MCF 10A (cell line): ENCODE measurements around the gene PPP1R1A. TPM values are rescaled to one million over a fixed set of nuclear protein-coding genes. Genes with fewer than 3 reads are reported as not detected.

Source experiments
- BruUV-seq: library from RNA; stranded (reverse); fragments of 400-500 nt; replicated peaks from 2 replicates; lab custom pipeline; 2021; lab: Mats Ljungman, UMichigan
- CTCF ChIA-PET: fragments of 300-600 bp; sonication (Branson Sonifier 250); formaldehyde crosslinking; extraction: SDS; loops from one replicate; lab custom pipeline; 2021; ENCODE audit warnings: antibody characterized with exemption, inconsistent platforms; lab: Yijun Ruan, JAX
- POLR2A ChIA-PET: fragments of 300-600, 350-650 bp; sonication (Branson Sonifier 250); formaldehyde crosslinking; extraction: SDS; loops from one replicate; lab custom pipeline; 2020; ENCODE audit warnings: antibody characterized with exemption, inconsistent platforms; lab: Yijun Ruan, JAX
- DNase-seq: peaks from one replicate; pipeline ENCODE4 v3.0.0-alpha.2; 2018; ENCODE audit not compliant: unreplicated experiment
- H3K27ac Mint-ChIP-seq: one replicate; pipeline ENCODE4 v1.8.0; 2022; ENCODE audit warnings: mild to moderate bottlenecking, low read depth, mixed read lengths; ENCODE audit not compliant: unreplicated experiment
- H3K27me3 Mint-ChIP-seq: one replicate; pipeline ENCODE4 v1.8.0; 2022; ENCODE audit warnings: mixed read lengths; ENCODE audit not compliant: insufficient read depth, unreplicated experiment
- H3K36me3 Mint-ChIP-seq: one replicate; pipeline ENCODE4 v1.8.0; 2022; ENCODE audit warnings: mild to moderate bottlenecking, moderate library complexity, mixed read lengths; ENCODE audit not compliant: insufficient read depth, unreplicated experiment
- H3K4me1 Mint-ChIP-seq: one replicate; pipeline ENCODE4 v1.8.0; 2022; ENCODE audit warnings: mixed read lengths; ENCODE audit not compliant: insufficient read depth, unreplicated experiment
- H3K4me3 Mint-ChIP-seq: one replicate; pipeline ENCODE4 v1.8.0; 2022; ENCODE audit warnings: mild to moderate bottlenecking, moderate library complexity, mixed read lengths; ENCODE audit not compliant: unreplicated experiment
- H3K9me3 Mint-ChIP-seq: one replicate; pipeline ENCODE4 v1.8.0; 2022; ENCODE audit warnings: mixed read lengths; ENCODE audit not compliant: unreplicated experiment
- CTCF ChIP-seq: fragments of 200-600 bp; IDR thresholded peaks from one replicate; pipeline ENCODE4 v1.8.0; 2022; ENCODE audit warnings: antibody characterized with exemption, mild to moderate bottlenecking; ENCODE audit not compliant: unreplicated experiment
- intact Hi-C: fragments of 100-400 bp; cut with micrococcal nuclease; formaldehyde crosslinking; loops from 2 replicates; pipeline ENCODE4 v1.14.1; 2022
- total RNA-seq: library from RNA; stranded (reverse); gene quantifications from 2 replicates; pipeline ENCODE4 v1.2.3, GENCODE V29; 2022

PPP1R1A gene
- total RNA-seq, 1 experiment from 2014 or later = not detected

- peaks cover 4% of the 10 kb centered on the region for H3K36me3 Mint-ChIP-seq
- POLR2A ChIA-PET = interaction anchor here (0.6 kb wide), 1 partner anchor 86 kb away, joined by 3 read pairs; no protein-coding TSS in a partner anchor
- no TSS peak for BruUV-seq
- CTCF ChIA-PET = interaction anchor here (0.6 to 1.1 kb wide), 2 partner anchors 21 to 238 kb away, joined by 3 to 6 read pairs; no protein-coding TSS in a partner anchor
- no peak overlapping the region for H3K4me3 Mint-ChIP-seq
- H3K27me3 Mint-ChIP-seq = peaks cover 85% of the 10 kb centered on the region
- DNase-seq = no peak
- intact Hi-C loops = no loop called here
- H3K27ac Mint-ChIP-seq = no peak overlapping the region
- TF ChIP-seq CTCF = no peak
- H3K9me3 Mint-ChIP-seq = no peaks in the 10 kb centered on the region
- peaks cover 5% of the 10 kb centered on the region for H3K4me1 Mint-ChIP-seq
Measured at GRCh38 chr12:54616933-54617680, 28.6 kb upstream of the PPP1R1A start.

GRCh38 chr12:54612225-54612750, 23.8 kb upstream of the PPP1R1A start:
- peaks cover 55% of the 10 kb centered on the region for H3K27me3 Mint-ChIP-seq
- no peak for TF ChIP-seq CTCF
- H3K27ac Mint-ChIP-seq = no peak overlapping the region
- intact Hi-C loops = no loop called here
- ChIA-PET CTCF (interaction anchor here (0.6 to 1.6 kb wide), 5 partner anchors 9 to 346 kb away, joined by 3 to 5 read pairs (median 3); no protein-coding TSS in a partner anchor), POLR2A (no interaction called here)
- H3K4me3 Mint-ChIP-seq = no peak overlapping the region
- BruUV-seq = no TSS peak
- peaks cover 5% of the 10 kb centered on the region for H3K4me1 Mint-ChIP-seq
- H3K36me3 Mint-ChIP-seq = peaks cover 4% of the 10 kb centered on the region
- H3K9me3 Mint-ChIP-seq = no peaks in the 10 kb centered on the region
- no peak for DNase-seq

- ChIA-PET POLR2A (no interaction called here), CTCF (interaction anchor here (1.6 kb wide), 1 partner anchor 8 kb away, joined by 5 read pairs; no protein-coding TSS in a partner anchor)
- H3K36me3 Mint-ChIP-seq = peaks cover 4% of the 10 kb centered on the region
- intact Hi-C loops = no loop called here
- H3K27ac Mint-ChIP-seq = no peak overlapping the region
- DNase-seq = peak; percentile 68
- peaks cover 3% of the 10 kb centered on the region for H3K4me1 Mint-ChIP-seq
- no peak overlapping the region for H3K4me3 Mint-ChIP-seq
- H3K9me3 Mint-ChIP-seq = no peaks in the 10 kb centered on the region
- peaks cover 55% of the 10 kb centered on the region for H3K27me3 Mint-ChIP-seq
- TF ChIP-seq CTCF = no peak
- no TSS peak for BruUV-seq
Measured at GRCh38 chr12:54611715-54612149, 23.3 kb upstream of the PPP1R1A start.

GRCh38 chr12:54608769-54609168, 20.3 kb upstream of the PPP1R1A start:
- no peak for TF ChIP-seq CTCF
- ChIA-PET POLR2A (interaction anchor here (0.7 to 1.2 kb wide), 3 partner anchors 10 to 65 kb away, joined by 3 to 4 read pairs (median 3); no protein-coding TSS in a partner anchor), CTCF (interaction anchor here (0.9 to 14.1 kb wide), 4 partner anchors 12 to 48 kb away, joined by 3 to 229 read pairs (median 22); no protein-coding TSS in a partner anchor)
- Mint-ChIP-seq H3K36me3 (no peaks in the 10 kb centered on the region), H3K27ac (no peak overlapping the region), H3K4me1 (no peaks in the 10 kb centered on the region), H3K27me3 (peaks cover 29% of the 10 kb centered on the region), H3K4me3 (no peak overlapping the region), H3K9me3 (no peaks in the 10 kb centered on the region)
- no TSS peak for BruUV-seq
- intact Hi-C loops = loop anchor here (5.0 kb wide), 1 partner anchor 34 kb away; no protein-coding TSS in a partner anchor
- DNase-seq = no peak
